ENCODE results near the gene C1orf226.

Gene C1orf226

GRCh38 chr1:162368451-162368850, 13.1 kb upstream of the C1orf226 start:
- no peak for TF ChIP-seq CTCF (IDR thresholded peaks at IDR 0.05; ENCODE audit: borderline replicate concordance, control extremely low read depth, extremely low read depth, insufficient read depth, missing control alignments)
- in situ Hi-C loops (cut with MboI; ENCODE audit: low sequenced_read_pairs, unreplicated experiment) = no loop called here
- DNase-seq (ENCODE audit: low spot score) = no peak

DNA sequence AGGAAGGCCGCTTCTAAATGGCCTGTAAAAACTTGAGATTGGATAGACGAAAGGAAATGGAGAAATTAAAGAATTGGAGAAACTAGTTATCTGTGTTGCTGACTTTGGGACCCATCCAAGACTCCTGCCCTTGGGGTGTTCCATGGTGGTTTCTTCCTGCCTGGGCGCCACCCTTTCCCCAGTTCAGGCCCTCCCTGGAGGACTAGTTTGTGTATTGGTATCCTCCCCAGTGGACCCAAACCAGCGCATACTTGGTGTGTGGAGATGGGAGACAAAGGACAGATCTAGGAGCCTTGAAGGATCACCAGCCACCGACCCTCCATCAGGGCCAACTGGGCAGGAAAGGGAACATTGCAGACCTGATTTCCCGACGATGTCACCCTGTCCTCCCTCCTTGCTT, 12.0 kb upstream of the C1orf226 start:
- TF ChIP-seq CTCF (IDR thresholded peaks at IDR 0.05; ENCODE audit: borderline replicate concordance, control extremely low read depth, extremely low read depth, insufficient read depth, missing control alignments) = no peak
- no peak for DNase-seq (ENCODE audit: low spot score)
- in situ Hi-C loops (cut with MboI; ENCODE audit: low sequenced_read_pairs, unreplicated experiment) = no loop called here

DNA sequence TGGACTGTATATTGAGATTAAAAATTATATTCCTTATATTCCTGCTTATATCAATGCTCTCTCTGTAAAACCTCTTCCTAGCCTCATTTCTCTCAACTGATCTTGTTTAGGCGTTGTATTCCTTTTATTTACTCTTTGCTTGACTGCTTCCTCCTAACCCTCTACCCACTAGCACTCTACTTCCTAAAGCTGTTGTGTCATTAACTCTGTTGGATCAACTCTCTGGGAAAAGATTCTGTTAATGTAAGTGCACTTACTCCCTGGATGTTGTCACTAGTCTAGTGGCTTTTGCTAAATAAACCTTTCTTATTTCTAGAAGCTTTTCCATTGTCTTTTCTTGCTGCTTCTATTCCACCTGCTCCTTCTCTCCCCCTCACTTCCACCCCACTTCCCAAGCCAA, 11.4 kb upstream of the C1orf226 start:
- in situ Hi-C loops (cut with MboI; ENCODE audit: low sequenced_read_pairs, unreplicated experiment) = no loop called here
- no peak for DNase-seq (ENCODE audit: low spot score)
- TF ChIP-seq CTCF (IDR thresholded peaks at IDR 0.05; ENCODE audit: borderline replicate concordance, control extremely low read depth, extremely low read depth, insufficient read depth, missing control alignments) = no peak

DNA sequence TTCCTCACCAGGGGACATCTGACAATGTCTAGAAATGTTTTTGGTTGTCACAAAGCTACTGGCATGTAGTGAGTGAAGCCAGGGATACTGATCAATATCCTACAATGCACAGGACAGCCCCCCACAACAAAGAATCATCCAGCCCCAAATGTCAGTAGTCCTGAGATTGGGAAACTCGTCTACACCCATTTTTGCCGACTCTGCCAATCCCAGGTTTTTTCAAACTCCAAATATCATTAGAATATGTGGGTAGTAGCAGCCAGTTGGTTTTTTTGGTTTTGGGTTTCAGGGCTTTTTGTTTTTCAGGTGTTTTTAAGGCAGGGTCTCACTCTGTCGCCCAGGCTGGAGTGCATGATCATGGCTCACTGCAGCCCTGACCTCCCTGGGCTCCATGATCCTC, 10.8 kb upstream of the C1orf226 start:
- in situ Hi-C loops (cut with MboI; ENCODE audit: low sequenced_read_pairs, unreplicated experiment) = no loop called here
- TF ChIP-seq CTCF (IDR thresholded peaks at IDR 0.05; ENCODE audit: borderline replicate concordance, control extremely low read depth, extremely low read depth, insufficient read depth, missing control alignments) = no peak
- no peak for DNase-seq (ENCODE audit: low spot score)

DNA sequence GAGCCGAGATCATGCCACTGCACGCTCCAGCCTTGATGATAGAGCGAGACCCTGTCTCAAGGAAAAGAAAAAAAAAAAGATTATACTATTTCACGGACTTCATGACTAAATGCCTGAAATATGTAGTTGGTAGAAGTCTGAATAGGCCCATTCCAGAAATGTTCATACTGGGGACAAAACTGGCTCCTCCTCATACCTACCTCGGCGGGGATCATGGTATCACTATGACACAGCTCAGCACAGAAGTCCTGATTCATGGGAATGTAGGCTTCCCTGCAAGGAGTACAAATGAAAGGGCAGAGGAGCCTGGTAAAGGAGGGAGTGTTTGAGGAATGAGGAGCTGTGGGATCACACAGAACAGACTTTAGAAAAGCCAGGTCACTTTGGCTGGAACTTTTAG, 9.9 kb upstream of the C1orf226 start:
- no peak for TF ChIP-seq CTCF (IDR thresholded peaks at IDR 0.05; ENCODE audit: borderline replicate concordance, control extremely low read depth, extremely low read depth, insufficient read depth, missing control alignments)
- no peak for DNase-seq (ENCODE audit: low spot score)
- in situ Hi-C loops (cut with MboI; ENCODE audit: low sequenced_read_pairs, unreplicated experiment) = no loop called here

GRCh38 chr1:162372159-162373071, 9.1 kb upstream of the C1orf226 start:
- DNase-seq (ENCODE audit: low spot score) = no peak
- TF ChIP-seq CTCF (IDR thresholded peaks at IDR 0.05; ENCODE audit: borderline replicate concordance, control extremely low read depth, extremely low read depth, insufficient read depth, missing control alignments) = no peak
- in situ Hi-C loops (cut with MboI; ENCODE audit: low sequenced_read_pairs, unreplicated experiment) = no loop called here

All from GM13976 (cell line).